Body of pancreas (tissue), 4 donors: ENCODE data around the gene ISM2.

ENCODE experiments used
- POLR2A ChIP-seq, 3 donors: fragments of 450-650 bp; IDR thresholded peaks; one replicate each; pipeline ENCODE4 v1.6.1; 2016; ENCODE audit warnings: antibody characterized with exemption in 3 of 3, mild to moderate bottlenecking in 2 of 3
- TF ChIP-seq, protein P1 (sequence below), 7 experiments: fragments of 450-650 bp in 4 of 7; fragments of 200-600 bp in 3 of 7; sonication (generic) in 3 of 7; IDR thresholded peaks; one replicate each; pipeline ENCODE4 v1.5.1; 2016 to 2019; ENCODE audit warnings: antibody characterized with exemption in 7 of 7

GRCh38 chr14:77503138-77503537 lies 4.5 kb upstream of the ISM2 start:
- no peak for TF ChIP-seq POLR2A (IDR thresholded peaks at IDR 0.05)
- TF ChIP-seq, protein P1, sequence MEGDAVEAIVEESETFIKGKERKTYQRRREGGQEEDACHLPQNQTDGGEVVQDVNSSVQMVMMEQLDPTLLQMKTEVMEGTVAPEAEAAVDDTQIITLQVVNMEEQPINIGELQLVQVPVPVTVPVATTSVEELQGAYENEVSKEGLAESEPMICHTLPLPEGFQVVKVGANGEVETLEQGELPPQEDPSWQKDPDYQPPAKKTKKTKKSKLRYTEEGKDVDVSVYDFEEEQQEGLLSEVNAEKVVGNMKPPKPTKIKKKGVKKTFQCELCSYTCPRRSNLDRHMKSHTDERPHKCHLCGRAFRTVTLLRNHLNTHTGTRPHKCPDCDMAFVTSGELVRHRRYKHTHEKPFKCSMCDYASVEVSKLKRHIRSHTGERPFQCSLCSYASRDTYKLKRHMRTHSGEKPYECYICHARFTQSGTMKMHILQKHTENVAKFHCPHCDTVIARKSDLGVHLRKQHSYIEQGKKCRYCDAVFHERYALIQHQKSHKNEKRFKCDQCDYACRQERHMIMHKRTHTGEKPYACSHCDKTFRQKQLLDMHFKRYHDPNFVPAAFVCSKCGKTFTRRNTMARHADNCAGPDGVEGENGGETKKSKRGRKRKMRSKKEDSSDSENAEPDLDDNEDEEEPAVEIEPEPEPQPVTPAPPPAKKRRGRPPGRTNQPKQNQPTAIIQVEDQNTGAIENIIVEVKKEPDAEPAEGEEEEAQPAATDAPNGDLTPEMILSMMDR (IDR thresholded peaks at IDR 0.05) = no peak
